Fibroblast of mammary gland (primary cell): ENCODE measurements around the gene B4GALNT3.

Source experiments
- DNase-seq: peaks from one replicate; pipeline ENCODE4 v3.0.0-alpha.2; 2010; ENCODE audit warnings: low read depth
- H3K4me3 ChIP-seq: 2 replicates; pipeline ENCODE4 v1.5.1; 2011; ENCODE audit warnings: low read depth, mild to moderate bottlenecking, low read length, moderate library complexity; ENCODE audit not compliant: control insufficient read depth
- TF ChIP-seq, protein P1 (sequence below): conservative IDR thresholded peaks from 2 replicates; pipeline ENCODE4 v1.5.1; 2011; ENCODE audit warnings: low read depth, low read length, inconsistent platforms; ENCODE audit not compliant: control insufficient read depth, insufficient read depth

Gene B4GALNT3

DNA sequence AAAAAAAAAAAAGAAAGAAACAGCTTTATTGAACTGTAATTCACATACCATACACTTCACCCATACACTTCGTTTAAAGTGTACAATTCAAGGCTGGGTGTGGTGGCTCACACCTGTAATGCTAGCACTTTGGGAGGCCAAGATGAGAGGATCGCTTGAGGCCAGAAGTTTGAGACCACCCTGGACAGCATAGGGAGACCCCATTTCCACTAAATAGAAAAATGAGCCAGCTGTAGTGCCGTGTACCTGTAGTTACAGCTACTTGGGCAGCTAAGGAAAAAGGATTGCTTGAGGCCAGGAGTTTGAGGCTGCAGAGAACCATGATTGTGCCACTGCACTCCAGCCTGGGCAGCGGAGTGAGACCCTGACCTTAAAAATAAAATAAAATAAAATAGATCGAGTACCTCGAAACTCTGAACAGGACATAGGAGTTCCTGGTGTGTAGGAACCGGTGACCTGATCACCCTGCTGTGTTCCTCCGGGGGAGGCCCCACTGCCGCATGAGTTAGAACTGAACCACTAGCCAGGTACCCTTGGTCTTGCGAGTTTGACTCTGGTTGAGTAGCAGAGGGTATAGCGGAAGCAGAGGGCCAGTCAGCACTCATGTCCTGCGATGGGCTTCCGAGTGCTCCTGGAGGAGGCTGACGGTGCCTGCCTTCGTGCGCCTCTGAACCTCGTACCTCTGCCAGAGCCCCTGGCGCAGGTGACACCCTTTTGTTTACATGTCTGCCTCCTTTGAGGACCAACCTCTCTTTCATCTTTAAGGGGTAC is 80.0 kb downstream of the B4GALNT3 start:
- DNase-seq = no peak
- TF ChIP-seq, protein P1, sequence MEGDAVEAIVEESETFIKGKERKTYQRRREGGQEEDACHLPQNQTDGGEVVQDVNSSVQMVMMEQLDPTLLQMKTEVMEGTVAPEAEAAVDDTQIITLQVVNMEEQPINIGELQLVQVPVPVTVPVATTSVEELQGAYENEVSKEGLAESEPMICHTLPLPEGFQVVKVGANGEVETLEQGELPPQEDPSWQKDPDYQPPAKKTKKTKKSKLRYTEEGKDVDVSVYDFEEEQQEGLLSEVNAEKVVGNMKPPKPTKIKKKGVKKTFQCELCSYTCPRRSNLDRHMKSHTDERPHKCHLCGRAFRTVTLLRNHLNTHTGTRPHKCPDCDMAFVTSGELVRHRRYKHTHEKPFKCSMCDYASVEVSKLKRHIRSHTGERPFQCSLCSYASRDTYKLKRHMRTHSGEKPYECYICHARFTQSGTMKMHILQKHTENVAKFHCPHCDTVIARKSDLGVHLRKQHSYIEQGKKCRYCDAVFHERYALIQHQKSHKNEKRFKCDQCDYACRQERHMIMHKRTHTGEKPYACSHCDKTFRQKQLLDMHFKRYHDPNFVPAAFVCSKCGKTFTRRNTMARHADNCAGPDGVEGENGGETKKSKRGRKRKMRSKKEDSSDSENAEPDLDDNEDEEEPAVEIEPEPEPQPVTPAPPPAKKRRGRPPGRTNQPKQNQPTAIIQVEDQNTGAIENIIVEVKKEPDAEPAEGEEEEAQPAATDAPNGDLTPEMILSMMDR = no peak
- no peak overlapping the region for H3K4me3 ChIP-seq

- no peak overlapping the region for H3K4me3 ChIP-seq
- DNase-seq = no peak
- TF ChIP-seq, protein P1 = no peak
Observed at GRCh38 chr12:541676-542324, 82.1 kb downstream of the B4GALNT3 start.

DNA sequence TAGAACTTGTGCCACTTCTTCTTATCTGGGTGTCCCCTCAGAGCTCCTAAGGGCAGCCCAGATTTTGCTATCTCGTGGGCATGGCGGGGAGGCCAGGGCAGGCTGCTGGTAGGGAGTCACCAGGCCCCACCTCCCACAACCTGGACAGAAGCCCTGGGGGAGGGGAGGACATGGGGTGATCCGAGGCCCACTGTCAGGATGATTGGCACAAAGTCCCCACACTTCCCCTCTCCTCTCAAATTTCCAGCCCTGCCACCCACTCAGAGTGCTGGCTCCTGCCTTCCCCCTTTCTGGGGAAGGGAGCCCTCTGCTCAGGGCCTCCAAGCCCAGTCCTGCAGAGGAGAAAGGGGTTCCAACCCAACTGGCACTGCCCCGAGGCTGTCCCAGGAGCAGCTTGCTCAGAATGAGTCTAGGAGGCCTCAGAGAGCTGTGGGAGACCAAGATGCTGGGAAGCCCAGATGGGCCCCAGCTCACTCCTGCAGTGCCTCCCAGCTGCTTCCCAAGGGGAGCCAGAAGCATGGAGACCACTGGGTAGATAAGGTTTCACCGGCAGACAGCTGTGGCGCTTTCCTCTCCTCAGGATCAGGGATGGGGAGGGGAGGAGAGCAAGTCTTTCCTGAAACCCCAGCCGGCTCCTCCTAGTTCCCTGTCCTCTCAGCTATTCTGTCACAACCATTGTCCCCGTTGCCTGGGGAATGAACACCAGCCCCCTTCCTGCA is 82.8 kb downstream of the B4GALNT3 start:
- no peak for DNase-seq
- no peak overlapping the region for H3K4me3 ChIP-seq
- TF ChIP-seq, protein P1 = no peak

GRCh38 chr12:543114-543451 is 83.3 kb downstream of the B4GALNT3 start:
- DNase-seq = no peak
- TF ChIP-seq, protein P1 = no peak
- no peak overlapping the region for H3K4me3 ChIP-seq

- no peak for DNase-seq
Observed at GRCh38 chr12:544142-544541, 84.4 kb downstream of the B4GALNT3 start.

GRCh38 chr12:544941-545635 is 85.3 kb downstream of the B4GALNT3 start:
- no peak for DNase-seq
- H3K4me3 ChIP-seq = no peak overlapping the region
- TF ChIP-seq, protein P1 = no peak

More at GRCh38 chr12:544142-544541, 84.4 kb downstream of the B4GALNT3 start:
- TF ChIP-seq, protein P1 = no peak
- H3K4me3 ChIP-seq = no peak overlapping the region
